Ishikawa (cell line): ENCODE data around the gene MAP3K20.

Experiments used
- CEBPB ChIP-seq: IDR thresholded peaks from 2 replicates; pipeline ENCODE4 v1.6.1; 2012
- CREB1 ChIP-seq: IDR thresholded peaks from 2 replicates; pipeline ENCODE4 v1.6.1; 2012; ENCODE audit warnings: low read depth
- EGR1 ChIP-seq: IDR thresholded peaks from 2 replicates; pipeline ENCODE4 v1.6.1; 2012
- EP300 ChIP-seq: IDR thresholded peaks from 2 replicates; pipeline ENCODE4 v1.6.1; 2012; ENCODE audit warnings: borderline replicate concordance
- FOXM1 ChIP-seq: IDR thresholded peaks from 2 replicates; pipeline ENCODE4 v1.6.1; 2012; ENCODE audit warnings: low read depth, borderline replicate concordance
- NFIC ChIP-seq: IDR thresholded peaks from 2 replicates; pipeline ENCODE4 v1.6.1; 2012
- RAD21 ChIP-seq: IDR thresholded peaks from 2 replicates; pipeline ENCODE4 v1.6.1; 2012; ENCODE audit warnings: low read depth
- REST ChIP-seq: IDR thresholded peaks from 2 replicates; pipeline ENCODE4 v1.6.1; 2012; ENCODE audit warnings: low read depth, mild to moderate bottlenecking
- TAF1 ChIP-seq: IDR thresholded peaks from 2 replicates; pipeline ENCODE4 v1.6.1; 2012; ENCODE audit warnings: low read depth, mild to moderate bottlenecking
- TCF12 ChIP-seq: IDR thresholded peaks from 2 replicates; pipeline ENCODE4 v1.6.1; 2012; ENCODE audit warnings: low read depth
- TEAD4 ChIP-seq: IDR thresholded peaks from 2 replicates; pipeline ENCODE4 v1.6.1; 2012
- YY1 ChIP-seq: IDR thresholded peaks from 2 replicates; pipeline ENCODE4 v1.6.1; 2012; ENCODE audit warnings: low read depth
- ZBTB7A ChIP-seq: IDR thresholded peaks from 2 replicates; pipeline ENCODE4 v1.6.1; 2012; ENCODE audit warnings: low read depth
- TF ChIP-seq, protein P1 (sequence below): IDR thresholded peaks from 2 replicates; pipeline ENCODE4 v1.6.1; 2012
- TF ChIP-seq, protein P2 (sequence below): IDR thresholded peaks from 2 replicates; pipeline ENCODE4 v1.6.1; 2012

MAP3K20 gene

DNA sequence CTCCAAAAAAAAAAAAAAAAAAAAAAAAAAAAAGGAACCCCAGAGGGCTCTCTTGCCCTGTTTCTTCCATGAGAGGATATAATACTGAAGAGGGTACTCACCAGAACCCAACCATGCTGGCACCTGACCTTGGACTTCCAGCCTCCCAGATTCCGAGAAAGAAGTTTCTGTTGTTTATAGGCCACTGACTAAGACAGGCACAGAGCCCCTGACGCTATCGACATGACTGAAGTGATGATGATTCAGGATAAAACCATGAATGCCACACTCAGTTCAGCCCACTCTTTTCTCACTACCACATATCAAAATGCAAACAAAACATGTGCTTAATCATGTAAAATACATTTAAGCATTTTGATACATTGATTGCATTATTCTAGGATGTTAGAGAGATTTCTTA is 212.9 kb downstream of the MAP3K20 start:
- TF ChIP-seq CEBPB (no peak), EGR1 (no peak), EP300 (no peak)

DNA sequence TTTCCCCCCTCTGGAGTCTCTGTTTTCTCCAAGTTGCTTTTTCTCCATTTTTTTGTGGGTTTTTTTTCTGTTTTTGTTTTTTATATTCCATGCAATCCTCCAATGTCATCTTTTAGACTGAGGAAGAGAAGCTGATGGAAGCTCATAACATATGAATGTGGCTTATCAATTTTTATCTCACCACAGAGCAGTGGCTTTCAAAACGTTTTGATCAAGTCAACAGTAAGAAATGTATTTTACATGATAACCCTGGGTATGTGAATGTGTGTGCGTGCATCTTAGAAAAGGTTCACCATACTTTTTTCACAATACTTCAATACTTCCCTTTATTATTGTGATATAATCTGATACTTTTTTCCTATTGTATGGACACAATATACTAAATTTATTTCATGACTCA is 214.4 kb downstream of the MAP3K20 start:
- TF ChIP-seq, protein P1, sequence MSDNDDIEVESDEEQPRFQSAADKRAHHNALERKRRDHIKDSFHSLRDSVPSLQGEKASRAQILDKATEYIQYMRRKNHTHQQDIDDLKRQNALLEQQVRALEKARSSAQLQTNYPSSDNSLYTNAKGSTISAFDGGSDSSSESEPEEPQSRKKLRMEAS = no peak
- TF ChIP-seq NFIC = no peak
- TF ChIP-seq TEAD4 = no peak
- no peak for TF ChIP-seq YY1
- no peak for TF ChIP-seq TAF1
- no peak for TF ChIP-seq EGR1
- no peak for TF ChIP-seq TCF12
- no peak for TF ChIP-seq CEBPB
- TF ChIP-seq CREB1 = no peak
- no peak for TF ChIP-seq FOXM1
- no peak for TF ChIP-seq REST
- no peak for TF ChIP-seq EP300
- TF ChIP-seq ZBTB7A = no peak
- TF ChIP-seq, protein P2, sequence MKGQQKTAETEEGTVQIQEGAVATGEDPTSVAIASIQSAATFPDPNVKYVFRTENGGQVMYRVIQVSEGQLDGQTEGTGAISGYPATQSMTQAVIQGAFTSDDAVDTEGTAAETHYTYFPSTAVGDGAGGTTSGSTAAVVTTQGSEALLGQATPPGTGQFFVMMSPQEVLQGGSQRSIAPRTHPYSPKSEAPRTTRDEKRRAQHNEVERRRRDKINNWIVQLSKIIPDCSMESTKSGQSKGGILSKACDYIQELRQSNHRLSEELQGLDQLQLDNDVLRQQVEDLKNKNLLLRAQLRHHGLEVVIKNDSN = no peak
- no peak for TF ChIP-seq RAD21

- no peak for TF ChIP-seq EP300
- TF ChIP-seq CEBPB = no peak
- no peak for TF ChIP-seq TCF12
- no peak for TF ChIP-seq NFIC
- TF ChIP-seq, protein P2 = no peak
- no peak for TF ChIP-seq YY1
- TF ChIP-seq CREB1 = no peak
- TF ChIP-seq RAD21 = no peak
- no peak for TF ChIP-seq EGR1
- no peak for TF ChIP-seq TEAD4
- TF ChIP-seq ZBTB7A = no peak
- TF ChIP-seq FOXM1 = no peak
- TF ChIP-seq TAF1 = no peak
- TF ChIP-seq, protein P1 = no peak
- no peak for TF ChIP-seq REST
Measured at GRCh38 chr2:173290518-173290917, 214.9 kb downstream of the MAP3K20 start.

GRCh38 chr2:173291412-173291811 is 215.8 kb downstream of the MAP3K20 start:
- no peak for TF ChIP-seq CEBPB

GRCh38 chr2:173296235-173296634 is 220.6 kb downstream of the MAP3K20 start:
- TF ChIP-seq FOXM1 (no peak), RAD21 (no peak), CEBPB (no peak), CREB1 (no peak), TEAD4 (no peak), EGR1 (no peak), REST (no peak), TAF1 (no peak), TCF12 (no peak), NFIC (no peak), YY1 (no peak), EP300 (no peak), ZBTB7A (no peak)
- TF ChIP-seq, protein P1 = no peak
- TF ChIP-seq, protein P2 = no peak
